ENCODE results near the gene S100A3. TPM values are rescaled to one million over a fixed set of nuclear protein-coding genes. Genes with fewer than 3 reads are reported as not detected.
"Not testable (repeated sequence)": the region's sequence is repeated elsewhere in the genome, so short reads cannot be mapped to it uniquely, and the experiment has no call there.

Gene S100A3
- total and polyA plus RNA-seq, 2 of the 8 experiments (the other 6 are each of a cell fraction or from before 2014, with no cell fraction given) = 0.26 to 0.47 TPM

DNA sequence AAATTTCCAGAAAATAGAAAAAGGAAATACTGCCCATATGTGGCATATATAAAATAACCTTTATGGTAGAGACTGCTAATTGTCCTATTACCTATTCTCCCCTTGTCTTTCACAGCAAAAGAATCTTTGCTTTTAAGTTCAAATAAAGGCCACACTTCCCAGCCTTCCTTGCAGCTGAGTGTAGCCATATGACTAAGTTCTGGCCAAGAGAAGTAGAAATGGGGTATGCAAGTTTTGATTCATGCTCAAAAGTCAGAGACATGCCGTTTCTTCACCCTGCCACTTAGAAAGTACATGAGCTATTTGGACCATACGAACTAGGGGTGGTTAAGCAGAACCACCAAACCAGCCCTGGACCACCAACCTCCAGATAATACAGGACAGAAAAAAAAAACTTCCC, 34.9 kb upstream of the S100A3 start (continued):
- TF ChIP-seq GTF2F1 (IDR thresholded peaks at IDR 0.05; ENCODE audit: borderline replicate concordance, low read depth, low read length) (no peak), SRF (IDR thresholded peaks at IDR 0.05; ENCODE audit: low read depth, low read length) (no peak), EGR1 (IDR thresholded peaks at IDR 0.05; ENCODE audit: borderline replicate concordance, low read depth, low read length) (no peak), E2F6 (IDR thresholded peaks at IDR 0.05) (no peak), GABPA (IDR thresholded peaks at IDR 0.05; ENCODE audit: borderline replicate concordance, insufficient read depth, low read length) (no peak), HDAC2 (IDR thresholded peaks at IDR 0.05; ENCODE audit: borderline replicate concordance in 1 of 2, low read depth in 2 of 2, low read length in 2 of 2) (no peak)

GRCh38 chr1:153583514-153583913, 34.5 kb upstream of the S100A3 start:
- H3K23me2 ChIP-seq (ENCODE audit: low read depth, low read length); H2BK12ac ChIP-seq (ENCODE audit: low read depth, low read length); H3K79me2 ChIP-seq (ENCODE audit: control insufficient read depth in 1 of 2, insufficient read depth in 2 of 2, low read length in 2 of 2); H3K9ac ChIP-seq (replicated peaks in 1 of 4; ENCODE audit: extremely low read depth in 1 of 4, low read depth in 3 of 4, low read length in 3 of 4); H3K4me3 ChIP-seq (ENCODE audit: extremely low read depth in 1 of 4, insufficient read depth in 2 of 4, low read depth in 3 of 4, low read length in 4 of 4); H4K8ac ChIP-seq (ENCODE audit: extremely low read depth, insufficient read depth, low read length); H3K79me1 ChIP-seq (ENCODE audit: low read depth, low read length); H3K4ac ChIP-seq (replicated peaks; ENCODE audit: insufficient read length, low read depth, low read length); H3K36me3 ChIP-seq (ENCODE audit: control insufficient read depth in 2 of 4, insufficient read depth in 4 of 4, low read length in 3 of 4); H3K27me3 ChIP-seq (replicated peaks in 1 of 4; ENCODE audit: control insufficient read depth in 3 of 4, extremely low read depth in 1 of 4, insufficient read depth in 3 of 4, low read length in 3 of 4); H4K20me1 ChIP-seq (replicated peaks in 1 of 2; ENCODE audit: control insufficient read depth in 1 of 2, insufficient read depth in 2 of 2, low read length in 2 of 2); H2BK15ac ChIP-seq (ENCODE audit: low read length); H3K18ac ChIP-seq (ENCODE audit: extremely low read depth, low read length); H3K4me2 ChIP-seq (ENCODE audit: insufficient read depth in 1 of 2, low read depth in 2 of 2, low read length in 2 of 2); H4K91ac ChIP-seq (replicated peaks; ENCODE audit: insufficient read length, low read length); H3K27ac ChIP-seq (ENCODE audit: low read depth, low read length); H3K14ac ChIP-seq (ENCODE audit: insufficient read length); H3K23ac ChIP-seq (ENCODE audit: insufficient read length); FAIRE-seq; H3K56ac ChIP-seq (replicated peaks; ENCODE audit: insufficient read length, low read depth, low read length); CTCF ChIA-PET (ENCODE audit: partially characterized antibody); H2AK5ac ChIP-seq (ENCODE audit: low read depth, low read length); H4K5ac ChIP-seq (ENCODE audit: insufficient read length, low read depth, low read length); H2AFZ ChIP-seq (ENCODE audit: low read length); H2BK120ac ChIP-seq (replicated peaks; ENCODE audit: low read depth, low read length); H2BK5ac ChIP-seq (ENCODE audit: low read depth, low read length); DNase-seq (ENCODE audit: low read depth in 1 of 2, low spot score in 2 of 2); H3K4me1 ChIP-seq (replicated peaks in 1 of 4; ENCODE audit: control insufficient read depth in 3 of 4, insufficient read depth in 4 of 4, low read length in 3 of 4); H3K9me3 ChIP-seq (ENCODE audit: insufficient read depth in 2 of 2, low read depth in 1 of 2, low read length in 1 of 2); H2BK20ac ChIP-seq (ENCODE audit: low read length): not testable (repeated sequence)
- WGBS, 2 experiments (ENCODE audit: extremely low coverage in 1 of 2, insufficient coverage in 1 of 2, insufficient read length in 1 of 2, insufficient replicate concordance in 2 of 2, low coverage in 1 of 2, low lambda C conversion rate in 2 of 2, missing lambda C conversion rate in 1 of 2) = 69% methylated on average over 2 of the region's 3 CpGs; no CpG with 5 or more reads in 1 of the 2 experiments
- POLR2A ChIA-PET (ENCODE audit: partially characterized antibody) = interaction anchor here (1.8 kb wide), 1 partner anchor 48 kb away, joined by 3 read pairs; the partner anchor contains the start of gene S100A6

Measured in H1 (cell line).